Measurements from ENCODE around the gene INKA2. TPM values are rescaled to one million over a fixed set of nuclear protein-coding genes. Genes with fewer than 3 reads are reported as not detected.

INKA2 gene
- total and polyA plus RNA-seq, 4 experiments from 2014 or later: 0.16 to 2.4 (median 1.2) TPM

DNA sequence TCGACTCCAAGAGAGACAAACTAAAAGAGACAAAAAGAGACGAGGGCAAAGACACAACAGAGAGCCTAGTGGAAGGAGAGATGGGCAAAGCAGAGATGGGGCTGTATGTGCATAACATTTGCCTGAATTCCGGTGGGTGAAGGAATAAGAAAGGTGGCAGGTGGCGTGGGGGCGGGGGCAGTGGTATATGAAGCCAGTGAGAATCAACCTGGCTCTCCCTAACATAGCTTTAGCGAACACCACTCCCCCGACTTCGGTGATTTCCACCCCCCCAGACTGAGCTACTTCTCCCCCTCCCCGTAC lies 1.1 kb downstream of the INKA2 start:
- H3K4me1 ChIP-seq (ENCODE audit: insufficient read depth, low read length): peaks cover 28% of the 10 kb centered on the region
- ChIA-PET POLR2A (ENCODE audit: partially characterized antibody) (interaction anchor here (1.2 to 5.5 kb wide), 4 partner anchors 14 to 234 kb away, joined by 3 to 47 read pairs (median 19); partner anchors contain the start of genes ADORA3, DDX20 and TMIGD3), CTCF (ENCODE audit: partially characterized antibody) (interaction anchor here (1.2 to 4.9 kb wide), 4 partner anchors 9 to 230 kb away, joined by 3 to 31 read pairs (median 8); no protein-coding TSS in a partner anchor)
- Mint-ChIP-seq H3K4me3 (peak overlapping the region; percentile 60 to 92 (median 86)), H3K27ac (peak overlapping the region; percentile 8 to 96 (median 66)), H3K4me1 (peaks cover 10 to 27% (median 17%) of the 10 kb centered on the region in 4 donors), H3K9me3 (peaks cover 0 to 2% (median 0%) of the 10 kb centered on the region in 8 donors), H3K27me3 (peaks cover 6 to 18% of the 10 kb centered on the region in 2 donors), H3K36me3 (no peaks in the 10 kb centered on the region)
- no peaks in the 10 kb centered on the region for H3K36me3 ChIP-seq (ENCODE audit: insufficient read depth, low read length)
- H3K9me3 ChIP-seq (ENCODE audit: control insufficient read depth in 1 of 2, low read length in 2 of 2): no peaks in the 10 kb centered on the region
- intact Hi-C loops (cut with micrococcal nuclease): loop anchor here (2.0 kb wide), 1 partner anchor 15 kb away; no protein-coding TSS in a partner anchor
- no peak overlapping the region for H3K27ac ChIP-seq (ENCODE audit: low read depth, low read length)
- H3K27me3 ChIP-seq (ENCODE audit: insufficient read depth, low read length): peaks cover 18% of the 10 kb centered on the region
- no peak for DNase-seq
- peak overlapping the region in 1 of 2 donors; percentile 68 for H3K4me3 ChIP-seq (ENCODE audit: low read length in 2 of 2)

GRCh38 chr1:111737216-111738132 lies 1.7 kb downstream of the INKA2 start:
- Histone ChIP-seq H3K27me3 (ENCODE audit: insufficient read depth, low read length) (peaks cover 18% of the 10 kb centered on the region), H3K9me3 (ENCODE audit: control insufficient read depth in 1 of 2, low read length in 2 of 2) (no peaks in the 10 kb centered on the region), H3K27ac (ENCODE audit: low read depth, low read length) (no peak overlapping the region), H3K4me1 (ENCODE audit: insufficient read depth, low read length) (peaks cover 28% of the 10 kb centered on the region), H3K36me3 (ENCODE audit: insufficient read depth, low read length) (no peaks in the 10 kb centered on the region), H3K4me3 (ENCODE audit: low read length in 2 of 2) (no peak overlapping the region)
- peak overlapping the region; percentile 60 to 92 (median 86) for H3K4me3 Mint-ChIP-seq
- ChIA-PET CTCF (ENCODE audit: partially characterized antibody) (interaction anchor here (0.9 to 4.9 kb wide), 7 partner anchors 10 to 229 kb away, joined by 3 to 31 read pairs (median 6); partner anchors contain the start of gene DDX20), POLR2A (ENCODE audit: partially characterized antibody) (interaction anchor here (1.2 to 5.5 kb wide), 3 partner anchors 14 to 234 kb away, joined by 3 to 47 read pairs (median 19); partner anchors contain the start of genes ADORA3, DDX20 and TMIGD3)
- no peaks in the 10 kb centered on the region for H3K36me3 Mint-ChIP-seq
- no peak for DNase-seq
- H3K9me3 Mint-ChIP-seq: peaks cover 0 to 2% (median 0%) of the 10 kb centered on the region in 8 donors
- peak overlapping the region in 6 of 7 donors; percentile 8 to 96 (median 72) for H3K27ac Mint-ChIP-seq
- H3K4me1 Mint-ChIP-seq: peaks cover 10 to 27% (median 17%) of the 10 kb centered on the region in 4 donors
- H3K27me3 Mint-ChIP-seq: peaks cover 6 to 18% of the 10 kb centered on the region in 2 donors
- intact Hi-C loops (cut with micrococcal nuclease): loop anchor here (2.0 kb wide), 1 partner anchor 15 kb away; no protein-coding TSS in a partner anchor

GRCh38 chr1:111736548-111737215 lies 2.5 kb downstream of the INKA2 start:
- ChIA-PET POLR2A (ENCODE audit: partially characterized antibody) (interaction anchor here (1.2 to 5.5 kb wide), 2 partner anchors 19 to 233 kb away, joined by 3 to 47 read pairs; partner anchors contain the start of genes ADORA3, DDX20 and TMIGD3), CTCF (ENCODE audit: partially characterized antibody) (interaction anchor here (0.9 to 4.9 kb wide), 5 partner anchors 11 to 229 kb away, joined by 3 to 31 read pairs (median 6); partner anchors contain the start of gene DDX20)
- no peak for DNase-seq
- Mint-ChIP-seq H3K4me3 (no peak overlapping the region), H3K36me3 (no peaks in the 10 kb centered on the region), H3K27ac (peak overlapping the region in 2 of 7 donors; percentile 8 to 15), H3K27me3 (peaks cover 6 to 18% of the 10 kb centered on the region in 2 donors), H3K4me1 (peaks cover 10 to 27% (median 17%) of the 10 kb centered on the region in 4 donors), H3K9me3 (peaks cover 0 to 2% (median 0%) of the 10 kb centered on the region in 8 donors)
- no peaks in the 10 kb centered on the region for H3K9me3 ChIP-seq (ENCODE audit: control insufficient read depth in 1 of 2, low read length in 2 of 2)
- no peak overlapping the region for H3K27ac ChIP-seq (ENCODE audit: low read depth, low read length)
- peaks cover 18% of the 10 kb centered on the region for H3K27me3 ChIP-seq (ENCODE audit: insufficient read depth, low read length)
- peaks cover 28% of the 10 kb centered on the region for H3K4me1 ChIP-seq (ENCODE audit: insufficient read depth, low read length)
- intact Hi-C loops (cut with micrococcal nuclease): no loop called here
- no peak overlapping the region for H3K4me3 ChIP-seq (ENCODE audit: low read length in 2 of 2)
- H3K36me3 ChIP-seq (ENCODE audit: insufficient read depth, low read length): no peaks in the 10 kb centered on the region

DNA sequence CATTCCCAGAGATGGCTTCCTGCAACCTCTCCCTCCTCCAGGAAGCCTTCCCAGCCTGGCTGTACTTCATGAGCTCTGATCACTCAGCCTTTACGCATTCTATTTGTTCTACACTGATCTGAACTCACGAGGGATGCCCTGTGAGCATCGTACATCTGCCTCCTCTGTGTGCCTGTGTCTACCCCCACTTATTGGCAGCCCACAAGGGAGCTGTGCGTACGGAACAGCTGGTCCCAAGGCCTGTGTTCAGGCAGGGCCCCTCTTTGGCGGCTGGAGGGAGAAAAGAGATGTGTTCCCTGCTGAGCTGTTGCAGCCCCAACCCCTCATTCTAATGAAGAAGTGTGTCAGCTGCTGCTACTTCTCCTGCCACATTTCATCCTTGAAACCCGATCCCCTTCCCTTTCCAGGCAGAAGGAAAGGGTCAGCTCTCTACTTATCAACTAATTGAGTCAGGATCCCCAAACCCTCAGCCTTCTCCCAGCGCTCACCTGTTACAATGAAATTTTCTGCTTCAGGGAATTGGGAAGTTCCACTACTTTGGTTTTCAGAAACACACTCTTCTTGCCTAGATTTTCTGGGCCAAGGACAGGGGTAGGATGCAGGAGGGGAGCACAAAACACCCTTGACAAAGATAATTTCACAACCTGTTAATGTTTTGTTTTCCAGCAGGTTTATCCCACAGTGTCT lies 3.2 kb downstream of the INKA2 start:
- CTCF ChIA-PET (ENCODE audit: partially characterized antibody): interaction anchor here (1.4 to 4.9 kb wide), 3 partner anchors 11 to 21 kb away, joined by 3 to 31 read pairs (median 7); partner anchors contain the start of gene DDX20
- H3K27me3 Mint-ChIP-seq: peaks cover 6 to 18% of the 10 kb centered on the region in 2 donors
- Histone ChIP-seq H3K36me3 (ENCODE audit: insufficient read depth, low read length) (no peaks in the 10 kb centered on the region), H3K27ac (ENCODE audit: low read depth, low read length) (no peak overlapping the region), H3K4me1 (ENCODE audit: insufficient read depth, low read length) (peaks cover 28% of the 10 kb centered on the region), H3K4me3 (ENCODE audit: low read length in 2 of 2) (no peak overlapping the region), H3K27me3 (ENCODE audit: insufficient read depth, low read length) (peaks cover 12% of the 10 kb centered on the region), H3K9me3 (ENCODE audit: control insufficient read depth in 1 of 2, low read length in 2 of 2) (no peaks in the 10 kb centered on the region)
- DNase-seq: no peak
- intact Hi-C loops (cut with micrococcal nuclease): no loop called here
- POLR2A ChIA-PET (ENCODE audit: partially characterized antibody): interaction anchor here (5.5 kb wide), 1 partner anchor 20 kb away, joined by 47 read pairs; the partner anchor contains the start of gene DDX20
- H3K4me1 Mint-ChIP-seq: peaks cover 10 to 26% (median 16%) of the 10 kb centered on the region in 4 donors
- no peaks in the 10 kb centered on the region for H3K36me3 Mint-ChIP-seq
- H3K27ac Mint-ChIP-seq: no peak overlapping the region
- H3K9me3 Mint-ChIP-seq: peaks cover 0 to 2% (median 0%) of the 10 kb centered on the region in 8 donors
- H3K4me3 Mint-ChIP-seq: no peak overlapping the region

DNA sequence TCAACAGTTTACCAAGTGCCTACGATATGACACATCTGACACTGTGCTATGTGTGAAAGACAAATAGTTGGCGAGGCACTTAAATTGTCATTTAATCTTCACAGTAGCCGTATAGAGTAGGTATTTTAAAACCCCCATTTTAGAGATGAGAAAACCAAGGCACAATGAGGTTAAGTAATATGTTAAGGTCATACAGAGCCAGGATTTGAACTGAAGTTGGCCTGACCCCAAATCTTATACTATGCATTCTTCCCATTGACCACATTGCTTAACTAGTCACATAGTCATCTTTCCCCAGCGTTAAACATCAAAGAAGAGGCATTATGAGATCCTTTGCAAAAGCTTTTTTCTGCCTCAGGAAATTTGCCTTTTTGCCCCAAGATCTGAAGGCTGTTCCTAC lies 3.9 kb downstream of the INKA2 start:
- H3K27ac Mint-ChIP-seq: no peak overlapping the region
- no peaks in the 10 kb centered on the region for H3K36me3 ChIP-seq (ENCODE audit: insufficient read depth, low read length)
- peaks cover 0 to 2% (median 0%) of the 10 kb centered on the region in 8 donors for H3K9me3 Mint-ChIP-seq
- no peak for DNase-seq
- intact Hi-C loops (cut with micrococcal nuclease): no loop called here
- peaks cover 3 to 15% of the 10 kb centered on the region in 2 donors for H3K27me3 Mint-ChIP-seq
- no peak overlapping the region for H3K27ac ChIP-seq (ENCODE audit: low read depth, low read length)
- peaks cover 8 to 21% (median 15%) of the 10 kb centered on the region in 4 donors for H3K4me1 Mint-ChIP-seq
- no peak overlapping the region for H3K4me3 ChIP-seq (ENCODE audit: low read length in 2 of 2)
- ChIA-PET CTCF (ENCODE audit: partially characterized antibody) (interaction anchor here (1.6 to 4.9 kb wide), 3 partner anchors 12 to 21 kb away, joined by 3 to 31 read pairs (median 7); no protein-coding TSS in a partner anchor), POLR2A (ENCODE audit: partially characterized antibody) (no interaction called here)
- H3K36me3 Mint-ChIP-seq: no peaks in the 10 kb centered on the region
- peaks cover 24% of the 10 kb centered on the region for H3K4me1 ChIP-seq (ENCODE audit: insufficient read depth, low read length)
- no peak overlapping the region for H3K4me3 Mint-ChIP-seq
- no peaks in the 10 kb centered on the region for H3K9me3 ChIP-seq (ENCODE audit: control insufficient read depth in 1 of 2, low read length in 2 of 2)
- H3K27me3 ChIP-seq (ENCODE audit: insufficient read depth, low read length): peaks cover 10% of the 10 kb centered on the region

DNA sequence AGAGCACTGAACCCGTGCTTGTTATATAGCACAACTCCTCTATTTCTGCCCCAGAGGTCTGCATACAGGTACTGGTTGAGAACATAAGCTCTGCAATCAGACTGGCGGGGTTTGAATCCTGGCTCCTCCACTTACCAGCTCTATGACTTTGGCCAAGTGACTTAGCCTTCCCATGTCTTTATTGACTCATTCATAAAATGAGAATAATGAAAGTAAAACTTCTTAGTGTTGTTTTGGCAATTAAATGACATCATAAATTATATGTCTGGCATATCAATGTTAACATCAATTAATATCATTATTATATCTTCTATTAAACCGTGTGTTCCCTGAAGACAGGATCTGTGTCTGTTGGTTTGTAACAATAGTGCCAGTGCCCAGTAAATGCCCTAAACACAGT lies 4.3 kb downstream of the INKA2 start:
- CTCF ChIA-PET (ENCODE audit: partially characterized antibody): interaction anchor here (1.5 to 1.6 kb wide), 2 partner anchors 12 to 13 kb away, joined by 3 to 5 read pairs; no protein-coding TSS in a partner anchor
- intact Hi-C loops (cut with micrococcal nuclease): no loop called here
- H3K36me3 Mint-ChIP-seq: no peaks in the 10 kb centered on the region
- no peak for DNase-seq
- H3K27ac ChIP-seq (ENCODE audit: low read depth, low read length): no peak overlapping the region
- peaks cover 2 to 13% of the 10 kb centered on the region in 2 donors for H3K27me3 Mint-ChIP-seq
- H3K4me1 ChIP-seq (ENCODE audit: insufficient read depth, low read length): peaks cover 20% of the 10 kb centered on the region
- POLR2A ChIA-PET (ENCODE audit: partially characterized antibody): no interaction called here
- peaks cover 0 to 2% (median 0%) of the 10 kb centered on the region in 8 donors for H3K9me3 Mint-ChIP-seq
- no peak overlapping the region for H3K4me3 Mint-ChIP-seq
- H3K4me3 ChIP-seq (ENCODE audit: low read length in 2 of 2): no peak overlapping the region
- H3K9me3 ChIP-seq (ENCODE audit: control insufficient read depth in 1 of 2, low read length in 2 of 2): no peaks in the 10 kb centered on the region
- no peak overlapping the region for H3K27ac Mint-ChIP-seq
- H3K27me3 ChIP-seq (ENCODE audit: insufficient read depth, low read length): peaks cover 10% of the 10 kb centered on the region
- H3K36me3 ChIP-seq (ENCODE audit: insufficient read depth, low read length): no peaks in the 10 kb centered on the region
- peaks cover 6 to 18% (median 12%) of the 10 kb centered on the region in 4 donors for H3K4me1 Mint-ChIP-seq

Measured in CD4-positive, alpha-beta memory T cell (primary cell).